Measurements from ENCODE around the gene ARHGAP22.

Gene ARHGAP22

DNA sequence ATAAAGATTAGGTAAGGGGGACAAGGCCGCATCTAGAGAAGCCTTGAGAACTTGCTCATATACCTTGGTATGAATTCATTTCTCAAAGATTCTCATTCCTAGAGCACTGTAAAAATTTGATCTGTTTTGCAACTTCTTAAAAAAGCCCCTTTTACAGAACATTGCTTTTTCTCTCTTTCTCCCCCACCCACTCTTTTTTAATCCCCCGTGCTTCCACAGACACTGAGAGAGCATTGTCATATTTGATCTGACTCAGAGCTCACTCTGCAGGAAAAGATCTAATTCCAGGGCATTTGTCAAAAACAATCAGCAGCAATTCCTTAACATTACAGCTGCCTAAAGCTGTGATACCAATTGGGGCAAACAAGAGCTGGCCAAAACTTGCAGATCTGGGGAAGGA lies 92.0 kb downstream of the ARHGAP22 start:
- TF ChIP-seq, protein P1, sequence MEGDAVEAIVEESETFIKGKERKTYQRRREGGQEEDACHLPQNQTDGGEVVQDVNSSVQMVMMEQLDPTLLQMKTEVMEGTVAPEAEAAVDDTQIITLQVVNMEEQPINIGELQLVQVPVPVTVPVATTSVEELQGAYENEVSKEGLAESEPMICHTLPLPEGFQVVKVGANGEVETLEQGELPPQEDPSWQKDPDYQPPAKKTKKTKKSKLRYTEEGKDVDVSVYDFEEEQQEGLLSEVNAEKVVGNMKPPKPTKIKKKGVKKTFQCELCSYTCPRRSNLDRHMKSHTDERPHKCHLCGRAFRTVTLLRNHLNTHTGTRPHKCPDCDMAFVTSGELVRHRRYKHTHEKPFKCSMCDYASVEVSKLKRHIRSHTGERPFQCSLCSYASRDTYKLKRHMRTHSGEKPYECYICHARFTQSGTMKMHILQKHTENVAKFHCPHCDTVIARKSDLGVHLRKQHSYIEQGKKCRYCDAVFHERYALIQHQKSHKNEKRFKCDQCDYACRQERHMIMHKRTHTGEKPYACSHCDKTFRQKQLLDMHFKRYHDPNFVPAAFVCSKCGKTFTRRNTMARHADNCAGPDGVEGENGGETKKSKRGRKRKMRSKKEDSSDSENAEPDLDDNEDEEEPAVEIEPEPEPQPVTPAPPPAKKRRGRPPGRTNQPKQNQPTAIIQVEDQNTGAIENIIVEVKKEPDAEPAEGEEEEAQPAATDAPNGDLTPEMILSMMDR (IDR thresholded peaks at IDR 0.05; ENCODE audit: borderline replicate concordance, control extremely low read depth, extremely low read depth, insufficient read depth, missing control alignments): no peak
- no peak for DNase-seq (ENCODE audit: low spot score)
- in situ Hi-C loops (cut with MboI; ENCODE audit: low sequenced_read_pairs, unreplicated experiment): loop anchor here (10.0 kb wide), 1 partner anchor 148 kb away; no protein-coding TSS in a partner anchor

DNA sequence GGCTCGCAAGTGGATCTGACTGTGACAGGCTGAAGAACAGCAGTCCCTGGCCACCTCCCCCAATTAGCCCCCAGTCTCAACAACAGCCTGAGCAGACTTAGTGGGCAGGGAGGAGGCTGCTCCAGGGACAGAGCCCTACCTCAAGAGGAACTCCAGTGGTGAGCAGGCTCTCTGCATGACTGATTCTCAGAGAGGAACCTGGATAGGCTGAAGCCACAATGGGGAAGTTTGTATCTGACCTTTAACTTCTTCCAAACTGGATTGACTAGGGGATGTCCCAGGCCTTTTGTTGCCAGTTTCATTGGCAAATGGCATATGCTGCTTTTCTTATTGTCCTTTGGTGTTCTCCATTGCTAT lies 93.0 kb downstream of the ARHGAP22 start:
- TF ChIP-seq, protein P1 (IDR thresholded peaks at IDR 0.05; ENCODE audit: borderline replicate concordance, control extremely low read depth, extremely low read depth, insufficient read depth, missing control alignments): no peak
- no peak for DNase-seq (ENCODE audit: low spot score)
- in situ Hi-C loops (cut with MboI; ENCODE audit: low sequenced_read_pairs, unreplicated experiment): loop anchor here (10.0 kb wide), 1 partner anchor 147 kb away; no protein-coding TSS in a partner anchor

DNA sequence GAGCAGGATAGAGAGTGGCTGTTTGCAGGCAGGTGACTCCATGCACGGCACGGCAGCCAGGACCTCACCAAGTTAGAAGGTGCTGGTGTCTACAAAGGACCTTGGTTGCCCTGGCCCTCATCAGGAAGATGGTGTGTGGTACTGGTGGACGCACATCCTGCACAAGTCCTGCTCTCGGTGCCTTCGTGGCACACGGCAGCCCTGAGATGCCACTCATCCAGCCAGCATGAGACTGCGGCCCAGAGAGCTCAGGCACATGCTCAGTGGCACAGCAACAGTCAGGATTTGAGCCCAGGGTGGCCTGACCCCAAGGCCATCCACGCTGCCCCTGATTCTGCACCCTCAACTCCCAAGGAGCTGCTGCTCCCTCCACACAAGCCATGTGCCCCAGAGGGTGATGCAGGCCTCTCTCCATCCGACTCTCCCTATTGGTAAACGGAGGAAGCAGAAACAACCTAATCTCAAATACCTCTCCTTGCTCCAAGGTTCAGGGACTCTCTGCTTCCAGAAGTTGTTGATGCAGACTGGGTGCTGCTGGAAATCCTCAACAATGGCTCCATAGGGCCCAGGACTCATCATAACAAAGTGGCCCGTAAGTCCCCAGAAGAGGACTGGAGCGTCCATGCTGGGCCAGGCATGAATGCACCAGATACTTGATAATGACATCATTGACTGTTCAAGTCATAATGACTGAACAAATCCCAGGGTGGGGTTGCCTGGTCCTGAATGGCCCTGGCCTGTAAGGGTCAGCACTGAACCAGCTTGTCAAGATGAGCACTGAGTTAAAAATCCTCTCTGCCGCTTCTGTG lies 93.6 kb downstream of the ARHGAP22 start:
- DNase-seq (ENCODE audit: low spot score): no peak
- in situ Hi-C loops (cut with MboI; ENCODE audit: low sequenced_read_pairs, unreplicated experiment): loop anchor here (10.0 kb wide), 1 partner anchor 146 kb away; no protein-coding TSS in a partner anchor
- TF ChIP-seq, protein P1 (IDR thresholded peaks at IDR 0.05; ENCODE audit: borderline replicate concordance, control extremely low read depth, extremely low read depth, insufficient read depth, missing control alignments): no peak

DNA sequence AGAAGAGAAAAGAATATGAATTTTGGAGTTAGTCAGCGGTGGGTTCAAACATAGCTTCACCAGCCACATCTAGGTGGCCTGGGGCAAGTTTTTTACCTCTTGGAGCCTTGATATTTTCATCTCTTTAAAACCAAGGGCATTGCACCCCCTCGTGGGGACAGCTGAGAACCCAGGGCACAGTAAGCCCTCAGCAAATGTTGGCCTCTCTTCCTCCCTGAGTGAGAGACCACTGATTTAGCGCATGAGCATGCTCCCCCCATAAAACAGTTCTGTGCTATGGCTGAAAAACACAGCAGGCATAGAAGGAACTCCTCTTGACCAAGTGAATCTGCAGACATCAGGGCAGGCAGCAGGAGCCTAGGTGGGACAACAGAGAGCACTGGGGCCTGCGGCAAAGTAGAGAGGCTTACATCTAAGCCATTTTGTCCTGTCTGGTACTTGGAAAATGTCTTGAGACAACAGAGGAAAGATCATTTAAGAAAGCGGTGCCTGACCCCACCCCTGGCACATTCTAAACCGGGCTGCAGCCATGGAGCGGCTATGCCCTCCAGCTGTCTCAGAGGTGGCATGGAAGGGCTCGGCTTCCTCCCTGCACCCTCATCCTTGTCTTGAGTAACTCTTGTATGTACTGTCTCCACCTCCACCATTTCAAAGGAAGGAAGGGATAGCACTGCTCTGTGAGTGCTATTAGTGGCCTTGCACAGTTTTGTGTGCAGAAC lies 94.7 kb downstream of the ARHGAP22 start:
- TF ChIP-seq, protein P1 (IDR thresholded peaks at IDR 0.05; ENCODE audit: borderline replicate concordance, control extremely low read depth, extremely low read depth, insufficient read depth, missing control alignments): peak; percentile 29
- in situ Hi-C loops (cut with MboI; ENCODE audit: low sequenced_read_pairs, unreplicated experiment): loop anchor here (10.0 kb wide), 1 partner anchor 145 kb away; no protein-coding TSS in a partner anchor
- peak; percentile 66 for DNase-seq (ENCODE audit: low spot score)

DNA sequence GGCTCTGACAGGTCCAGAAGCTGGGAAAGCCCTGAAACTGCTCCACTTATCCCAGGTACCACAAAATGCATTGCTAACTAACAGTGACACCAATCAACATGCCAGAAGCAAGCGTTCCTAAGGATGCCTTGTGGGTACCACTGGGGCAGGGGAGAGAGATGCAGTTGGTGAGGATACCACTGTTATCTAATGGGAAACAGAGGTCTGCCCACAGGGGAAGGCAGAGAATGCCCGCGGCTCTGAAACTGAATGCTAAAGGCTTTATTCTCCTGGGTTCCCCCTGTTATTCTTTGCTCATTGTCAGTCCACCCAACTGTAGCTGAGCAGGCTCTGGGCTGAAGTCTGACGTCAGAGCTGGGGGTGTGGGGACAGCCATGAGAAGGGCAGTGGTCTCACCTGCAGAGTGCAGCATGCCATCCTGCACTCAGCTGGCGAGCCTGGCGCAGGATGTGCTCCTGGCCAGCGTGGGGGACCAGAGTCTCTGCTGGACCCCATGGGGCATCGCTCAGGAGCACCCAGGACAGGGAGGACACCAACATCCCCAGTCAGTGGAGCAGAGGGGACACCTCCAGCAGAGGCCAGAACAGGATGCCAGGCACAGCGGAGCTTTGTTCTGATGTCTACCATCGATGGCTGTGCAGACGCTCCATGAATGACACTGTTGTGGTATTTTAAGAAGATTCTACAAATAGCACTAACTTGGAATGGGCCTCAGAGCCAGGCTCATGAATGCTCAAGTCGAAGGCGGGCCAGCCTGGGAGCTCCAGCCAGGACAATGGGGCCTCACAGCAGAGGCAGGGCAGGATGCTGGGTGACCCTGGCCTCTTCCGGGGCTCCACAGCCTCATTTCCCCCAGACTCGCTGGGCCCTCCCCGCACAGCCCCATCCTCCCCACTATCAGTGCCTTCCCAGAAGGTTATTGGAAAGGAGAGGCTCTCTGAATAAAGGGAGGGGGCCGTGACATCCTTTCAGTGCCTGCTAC lies 95.8 kb downstream of the ARHGAP22 start:
- in situ Hi-C loops (cut with MboI; ENCODE audit: low sequenced_read_pairs, unreplicated experiment): no loop called here
- no peak for DNase-seq (ENCODE audit: low spot score)
- TF ChIP-seq, protein P1 (IDR thresholded peaks at IDR 0.05; ENCODE audit: borderline replicate concordance, control extremely low read depth, extremely low read depth, insufficient read depth, missing control alignments): no peak
